Right lobe of liver (tissue), 4 donors: ENCODE data around the gene CD3G.

Experiments used
- CTCF ChIP-seq, 4 donors: fragments of 200-600 bp in 3 of 4; fragments of 450-650 bp in 1 of 4; IDR thresholded peaks; one replicate each; pipeline versions ENCODE4 v1.5.1 to v1.8.0; 2016 to 2022; ENCODE audit warnings: antibody characterized with exemption in 4 of 4, mild to moderate bottlenecking in 2 of 4
- POLR2A ChIP-seq: fragments of 450-650 bp; IDR thresholded peaks from one replicate; pipeline ENCODE4 v1.6.1; 2017; ENCODE audit warnings: antibody characterized with exemption, mild to moderate bottlenecking
- donor health status: DM: no; HTN: no; CAD: no.
- donor health status: DM: no; HTN: no; CAD: no.
- donor health status: DM: no; HTN: yes; CAD: no.

- TF ChIP-seq CTCF (IDR thresholded peaks at IDR 0.05) (no peak), POLR2A (no peak)
Measured at GRCh38 chr11:118310781-118311485, 33.2 kb upstream of the CD3G start.
